Brain microvascular endothelial cell (primary cell): Measurements from ENCODE around the gene VRK1.

Experiments used
- DNase-seq: peaks from one replicate; pipeline ENCODE4 v3.0.0-alpha.2; 2020
- H3K27ac ChIP-seq: fragments of 250-450 bp; sonication (Bioruptor Pico); 2 replicates; pipeline ENCODE4 v1.5.1; 2020; ENCODE audit warnings: mild to moderate bottlenecking, moderate library complexity
- H3K27me3 ChIP-seq: fragments of 250-450 bp; sonication (Bioruptor Pico); replicated peaks from 2 replicates; pipeline ENCODE4 v1.5.1; 2020; ENCODE audit warnings: mild to moderate bottlenecking
- H3K36me3 ChIP-seq: fragments of 250-450 bp; sonication (Bioruptor Pico); replicated peaks from 2 replicates; pipeline ENCODE4 v1.5.1; 2020; ENCODE audit warnings: mild to moderate bottlenecking
- H3K4me3 ChIP-seq: 2 replicates; pipeline ENCODE4 v1.5.1; 2011; ENCODE audit warnings: low read depth, mild to moderate bottlenecking, control low read depth, low read length, moderate library complexity
- in situ Hi-C: cut with HindIII; loops from 2 replicates; pipeline ENCODE4 v1.10.0; 2017; ENCODE audit warnings: low sequenced_read_pairs, low pct_ligation_motif_present
- TF ChIP-seq, protein P1 (sequence below): IDR thresholded peaks from 2 replicates; pipeline ENCODE4 v1.5.1; 2011; ENCODE audit warnings: low read depth, mild to moderate bottlenecking, moderate library complexity, low read length, control low read depth, inconsistent platforms; ENCODE audit errors: missing control alignments

Gene VRK1

DNA sequence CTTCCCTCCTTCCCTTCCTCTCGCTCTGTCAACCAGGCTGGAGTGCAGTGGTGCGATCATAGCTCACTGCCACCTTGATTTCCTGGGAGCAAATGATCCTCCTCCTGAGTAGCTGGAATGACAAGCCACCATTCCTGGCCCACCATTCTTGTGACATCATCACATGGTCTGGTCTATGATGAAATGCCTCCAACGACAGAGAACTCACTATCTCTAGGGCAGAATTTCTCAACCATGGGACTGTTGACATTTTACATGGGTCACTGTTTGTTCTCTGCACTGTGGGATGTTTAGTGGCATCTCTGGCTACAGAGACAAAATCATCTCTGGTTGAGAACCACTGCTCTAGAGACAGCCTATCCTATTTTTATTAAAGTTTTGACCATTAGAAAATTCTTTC is 9.7 kb downstream of the VRK1 start:
- Histone ChIP-seq H3K27me3 (no peaks in the 10 kb centered on the region), H3K27ac (no peak overlapping the region), H3K4me3 (no peak overlapping the region), H3K36me3 (no peaks in the 10 kb centered on the region)
- DNase-seq, result no peak
- in situ Hi-C loops, result no loop called here
- TF ChIP-seq, protein P1, sequence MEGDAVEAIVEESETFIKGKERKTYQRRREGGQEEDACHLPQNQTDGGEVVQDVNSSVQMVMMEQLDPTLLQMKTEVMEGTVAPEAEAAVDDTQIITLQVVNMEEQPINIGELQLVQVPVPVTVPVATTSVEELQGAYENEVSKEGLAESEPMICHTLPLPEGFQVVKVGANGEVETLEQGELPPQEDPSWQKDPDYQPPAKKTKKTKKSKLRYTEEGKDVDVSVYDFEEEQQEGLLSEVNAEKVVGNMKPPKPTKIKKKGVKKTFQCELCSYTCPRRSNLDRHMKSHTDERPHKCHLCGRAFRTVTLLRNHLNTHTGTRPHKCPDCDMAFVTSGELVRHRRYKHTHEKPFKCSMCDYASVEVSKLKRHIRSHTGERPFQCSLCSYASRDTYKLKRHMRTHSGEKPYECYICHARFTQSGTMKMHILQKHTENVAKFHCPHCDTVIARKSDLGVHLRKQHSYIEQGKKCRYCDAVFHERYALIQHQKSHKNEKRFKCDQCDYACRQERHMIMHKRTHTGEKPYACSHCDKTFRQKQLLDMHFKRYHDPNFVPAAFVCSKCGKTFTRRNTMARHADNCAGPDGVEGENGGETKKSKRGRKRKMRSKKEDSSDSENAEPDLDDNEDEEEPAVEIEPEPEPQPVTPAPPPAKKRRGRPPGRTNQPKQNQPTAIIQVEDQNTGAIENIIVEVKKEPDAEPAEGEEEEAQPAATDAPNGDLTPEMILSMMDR, result no peak

DNA sequence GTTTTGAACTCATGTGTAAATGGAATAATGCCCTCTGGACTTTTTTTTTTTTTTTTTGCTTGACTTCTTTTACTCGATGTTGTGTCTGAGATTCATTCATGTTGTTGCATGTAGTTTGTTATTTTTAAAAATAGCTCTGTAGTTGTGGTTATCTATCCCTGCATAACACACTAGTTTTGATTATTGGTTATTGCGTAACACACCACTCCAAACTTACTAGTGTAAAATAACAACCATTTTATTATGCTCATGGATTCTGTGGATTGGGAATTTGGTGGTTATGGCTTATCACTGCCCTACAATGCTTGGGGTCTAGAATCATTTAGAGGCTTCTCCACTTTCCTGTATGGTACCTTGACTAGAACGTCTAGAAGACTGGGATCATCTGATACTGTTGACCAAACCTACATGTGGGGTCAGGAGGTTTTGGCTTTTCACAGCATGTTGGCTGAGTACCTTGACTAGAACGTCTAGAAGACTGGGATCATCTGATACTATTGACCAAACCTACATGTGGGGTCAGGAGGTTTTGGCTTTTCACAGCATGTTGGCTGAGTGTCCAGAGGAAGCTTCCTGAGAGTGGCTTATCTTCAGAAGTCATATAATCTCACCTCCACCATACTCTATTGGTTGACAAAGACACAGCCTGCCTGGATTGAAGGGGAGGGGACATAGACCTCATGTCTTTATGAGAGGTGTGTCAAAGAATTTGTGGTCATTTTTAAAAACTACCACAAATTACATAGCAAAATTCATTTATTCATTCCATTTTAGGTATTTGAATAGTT is 11.6 kb downstream of the VRK1 start:
- no peak for DNase-seq
- in situ Hi-C loops, result no loop called here
- Histone ChIP-seq H3K27ac (no peak overlapping the region), H3K36me3 (no peaks in the 10 kb centered on the region), H3K27me3 (no peaks in the 10 kb centered on the region), H3K4me3 (no peak overlapping the region)
- TF ChIP-seq, protein P1, result no peak

DNA sequence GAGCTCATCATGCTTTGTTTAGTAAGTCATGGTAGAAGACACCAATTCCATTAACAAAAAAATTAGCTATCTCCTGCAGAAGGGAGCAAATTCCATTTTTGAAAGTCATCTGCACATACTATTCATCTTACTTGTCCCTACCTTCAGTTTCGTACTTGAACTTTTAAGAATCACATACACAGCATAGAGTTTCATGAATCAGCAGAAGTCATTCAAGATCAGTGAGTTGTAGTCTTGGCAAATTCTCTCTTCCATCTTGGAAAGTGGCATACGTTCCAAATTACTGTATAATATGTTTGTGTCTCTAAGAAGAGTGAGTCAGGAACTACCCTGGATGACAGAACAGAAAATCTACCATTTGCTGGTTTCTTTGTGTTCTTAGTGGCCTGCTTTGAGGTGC is 14.1 kb downstream of the VRK1 start:
- no peaks in the 10 kb centered on the region for H3K36me3 ChIP-seq
- H3K4me3 ChIP-seq, result no peak overlapping the region
- no peak overlapping the region for H3K27ac ChIP-seq
- H3K27me3 ChIP-seq, result no peaks in the 10 kb centered on the region
- in situ Hi-C loops, result no loop called here
- TF ChIP-seq, protein P1, result no peak
- DNase-seq, result no peak

DNA sequence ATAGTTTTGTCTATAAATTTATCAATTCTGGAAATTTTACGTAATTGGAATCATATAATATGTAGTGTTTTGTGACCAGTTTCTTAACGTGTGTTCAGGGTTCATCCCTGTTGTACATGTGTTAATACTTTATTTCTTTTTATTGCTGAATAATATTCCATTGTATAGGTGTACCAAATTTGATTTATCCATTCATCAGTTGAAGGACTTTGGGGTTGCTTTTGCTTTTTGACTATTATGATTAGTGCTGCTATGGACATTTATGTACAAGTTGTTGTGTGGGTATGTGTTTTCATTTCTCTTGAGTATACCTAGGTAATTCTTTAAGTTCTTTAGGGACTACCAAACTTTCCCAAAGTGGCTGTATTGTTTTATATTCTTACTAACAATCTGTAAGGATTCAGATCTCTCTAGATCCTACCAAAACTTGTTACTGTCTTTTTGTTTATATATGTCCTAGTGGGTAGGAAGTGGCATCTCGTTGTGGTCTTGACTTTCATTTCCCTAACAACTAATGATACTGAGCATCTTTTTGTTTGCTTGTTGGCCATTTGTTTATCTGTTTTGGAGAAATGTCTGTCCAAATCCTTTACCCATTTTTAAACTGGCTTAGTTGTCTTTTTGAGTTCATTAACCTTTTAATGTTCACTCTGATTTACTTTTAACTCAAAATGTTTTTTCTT is 14.9 kb downstream of the VRK1 start:
- no peak overlapping the region for H3K4me3 ChIP-seq
- in situ Hi-C loops, result no loop called here
- no peaks in the 10 kb centered on the region for H3K36me3 ChIP-seq
- H3K27ac ChIP-seq, result no peak overlapping the region
- no peak for DNase-seq
- TF ChIP-seq, protein P1, result no peak
- no peaks in the 10 kb centered on the region for H3K27me3 ChIP-seq

DNA sequence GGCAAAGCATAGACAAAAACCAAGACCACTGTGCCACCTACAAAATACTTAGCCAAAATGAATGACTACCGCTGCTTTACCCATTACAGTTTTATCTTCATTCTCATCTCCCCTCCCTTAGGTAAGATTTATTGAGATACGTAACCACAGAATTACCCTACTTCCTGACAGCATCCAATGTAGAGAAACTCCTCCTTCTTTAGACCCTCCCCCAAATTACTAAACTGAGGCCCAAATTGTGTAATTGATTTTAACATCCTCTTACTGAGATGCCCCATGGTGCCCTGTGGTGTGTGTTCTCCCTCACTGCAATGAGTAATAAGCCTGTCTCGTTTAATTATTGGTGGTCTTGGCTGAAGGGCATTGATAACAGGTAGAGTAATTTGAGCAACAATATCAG is 19.1 kb downstream of the VRK1 start:
- no peak overlapping the region for H3K27ac ChIP-seq
- H3K36me3 ChIP-seq, result no peaks in the 10 kb centered on the region
- in situ Hi-C loops, result no loop called here
- no peak overlapping the region for H3K4me3 ChIP-seq
- TF ChIP-seq, protein P1, result no peak
- no peaks in the 10 kb centered on the region for H3K27me3 ChIP-seq
- DNase-seq, result no peak
